ENCODE measurements around the gene PHB1.
A peak's percentile ranks its signal among the peaks of the same experiment; 100 is the strongest.
"Not testable (repeated sequence)": the region's sequence is repeated elsewhere in the genome, so short reads cannot be mapped to it uniquely, and the experiment has no call there.

The PHB1 gene

DNA sequence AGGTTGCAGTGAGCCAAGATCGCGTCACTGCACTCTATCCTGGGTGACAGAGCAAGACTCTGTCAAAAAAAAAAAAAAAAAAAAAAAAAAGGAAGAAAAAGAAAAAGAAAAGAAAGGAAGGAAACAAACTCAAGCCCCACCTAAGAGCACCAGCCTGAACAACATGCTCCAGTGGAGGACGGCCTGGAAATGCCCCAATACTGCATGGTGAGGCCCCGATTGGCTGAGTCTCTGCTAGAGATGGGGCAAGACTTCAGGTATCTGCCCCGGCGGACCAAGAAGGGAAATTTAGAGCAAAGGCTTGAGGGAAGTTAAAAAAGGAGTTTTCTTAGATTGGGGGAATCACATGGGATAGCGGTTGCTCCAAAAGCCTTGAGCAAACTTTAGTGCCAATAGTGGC is 42.3 kb downstream of the PHB1 start:
- DNase-seq: no peak

- no peak for DNase-seq
Observed at GRCh38 chr17:49370971-49371834, 43.5 kb downstream of the PHB1 start.

GRCh38 chr17:49369760-49370159 is 44.9 kb downstream of the PHB1 start:
- DNase-seq: no peak

GRCh38 chr17:49369089-49369488 is 45.6 kb downstream of the PHB1 start:
- DNase-seq: no peak

- peak; percentile 42 for DNase-seq
Observed at GRCh38 chr17:49365667-49366066, 49.0 kb downstream of the PHB1 start.

GRCh38 chr17:49365126-49365525 is 49.6 kb downstream of the PHB1 start:
- not testable (repeated sequence) for DNase-seq

- DNase-seq: no peak
Observed at GRCh38 chr17:49364119-49364518, 50.6 kb downstream of the PHB1 start.

- DNase-seq: no peak
Observed at GRCh38 chr17:49363251-49363650, 51.4 kb downstream of the PHB1 start.

GRCh38 chr17:49362723-49363117 is 52.0 kb downstream of the PHB1 start:
- DNase-seq: no peak

DNA sequence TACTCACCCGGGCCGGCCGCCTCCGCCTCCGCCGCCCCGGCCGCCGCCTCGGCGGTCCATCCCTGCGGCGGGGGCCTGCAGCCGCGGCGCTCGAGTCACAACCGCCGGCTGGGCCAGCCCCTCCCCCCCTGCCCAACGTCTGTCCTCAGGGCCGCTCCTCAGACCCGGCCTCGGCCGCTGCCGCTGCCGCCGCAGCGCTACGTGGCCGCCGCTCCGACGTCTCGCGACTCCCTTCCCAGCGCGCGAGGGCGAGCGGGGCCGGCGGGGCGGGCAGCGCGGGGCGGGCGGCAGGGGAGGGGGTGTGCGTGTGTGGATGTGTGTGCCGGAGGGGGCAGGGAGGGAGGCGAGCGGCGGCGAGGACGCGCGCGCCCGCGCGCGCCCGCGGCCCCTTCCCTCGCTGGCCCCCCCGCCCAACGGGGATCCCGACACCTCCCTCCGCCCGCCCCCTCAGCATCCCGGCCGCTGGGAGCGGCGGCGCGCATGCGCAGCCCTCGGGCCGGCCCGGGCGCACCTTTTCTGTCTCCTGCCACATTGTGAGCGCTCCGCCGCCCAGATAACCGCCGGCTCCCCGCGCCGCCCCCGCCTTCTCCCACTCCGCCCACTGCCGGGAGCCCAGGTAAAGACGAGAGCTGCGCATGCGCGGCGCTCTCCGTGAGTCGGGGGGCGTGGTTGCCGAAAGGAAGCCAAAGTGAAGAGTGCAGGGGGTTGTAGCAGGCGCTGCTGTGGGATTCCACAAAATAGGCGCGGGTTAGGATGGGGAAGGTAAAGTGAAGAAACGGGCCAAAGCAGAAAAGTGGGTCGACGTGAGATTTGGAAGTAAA is 52.6 kb downstream of the PHB1 start, which contains the start of gene ZNF652:
Gene ZNF652, minus strand, starts transcription at position 349 of the 821 bp plus-strand sequence. CDS start 44,525 bp downstream, outside the sequence.
- peak; percentile 97 for DNase-seq

DNA sequence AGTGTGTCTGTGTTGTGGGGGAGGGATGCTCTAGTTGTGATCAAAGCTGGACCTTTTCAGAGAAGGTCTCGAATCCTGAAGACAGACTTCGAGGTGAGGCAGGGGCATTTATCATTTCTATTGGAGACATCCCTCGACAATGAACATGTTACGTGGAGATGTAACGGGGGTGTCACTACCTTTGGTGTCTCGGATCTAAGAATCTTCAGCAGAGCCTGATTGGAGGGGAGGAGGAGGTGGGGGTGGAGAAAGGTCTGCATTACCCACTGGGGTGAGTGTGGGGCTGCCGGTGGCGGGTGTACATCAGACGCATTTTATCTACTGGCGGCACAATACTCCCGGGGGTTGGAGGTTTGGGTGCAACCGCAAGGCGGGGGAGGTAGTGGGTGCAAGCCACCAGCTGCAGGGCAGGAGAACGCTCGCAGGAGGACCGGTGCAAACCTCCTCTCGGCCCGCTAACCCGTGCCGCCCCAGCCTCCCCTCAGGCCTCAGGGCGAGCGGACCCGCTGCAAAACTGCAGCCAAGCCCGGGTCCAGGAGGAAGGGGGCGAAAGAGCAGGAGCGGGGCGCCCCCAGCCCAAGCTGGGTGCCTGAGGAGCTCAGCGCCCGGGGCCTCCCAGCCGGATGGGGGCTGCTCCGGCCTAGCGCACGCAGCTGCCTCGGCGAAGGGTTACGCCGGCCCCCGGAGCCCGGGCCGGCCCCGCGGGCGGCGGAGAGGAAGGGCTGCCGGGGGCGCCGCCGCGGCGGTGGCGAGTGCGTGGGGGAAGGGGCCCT is 53.4 kb downstream of the PHB1 start:
- DNase-seq: peak; percentile 93

DNA sequence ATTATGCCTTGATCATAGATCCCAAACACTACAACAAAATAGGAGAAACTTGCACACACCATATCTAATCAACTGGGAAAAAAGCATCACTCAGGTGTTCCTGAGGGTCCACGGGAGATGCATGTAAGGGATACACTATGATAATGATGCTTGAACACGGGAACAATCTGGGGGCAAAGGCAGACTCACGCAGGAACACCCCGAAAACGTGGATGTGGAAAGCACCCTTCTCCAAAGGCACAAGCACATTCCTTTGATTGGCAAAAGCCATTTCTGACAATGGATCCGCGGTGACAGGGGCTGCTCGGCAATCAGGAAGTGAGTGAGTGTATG is 53.9 kb downstream of the PHB1 start:
- no peak for DNase-seq

GRCh38 chr17:49359990-49360795 is 54.5 kb downstream of the PHB1 start:
- DNase-seq: no peak

DNA sequence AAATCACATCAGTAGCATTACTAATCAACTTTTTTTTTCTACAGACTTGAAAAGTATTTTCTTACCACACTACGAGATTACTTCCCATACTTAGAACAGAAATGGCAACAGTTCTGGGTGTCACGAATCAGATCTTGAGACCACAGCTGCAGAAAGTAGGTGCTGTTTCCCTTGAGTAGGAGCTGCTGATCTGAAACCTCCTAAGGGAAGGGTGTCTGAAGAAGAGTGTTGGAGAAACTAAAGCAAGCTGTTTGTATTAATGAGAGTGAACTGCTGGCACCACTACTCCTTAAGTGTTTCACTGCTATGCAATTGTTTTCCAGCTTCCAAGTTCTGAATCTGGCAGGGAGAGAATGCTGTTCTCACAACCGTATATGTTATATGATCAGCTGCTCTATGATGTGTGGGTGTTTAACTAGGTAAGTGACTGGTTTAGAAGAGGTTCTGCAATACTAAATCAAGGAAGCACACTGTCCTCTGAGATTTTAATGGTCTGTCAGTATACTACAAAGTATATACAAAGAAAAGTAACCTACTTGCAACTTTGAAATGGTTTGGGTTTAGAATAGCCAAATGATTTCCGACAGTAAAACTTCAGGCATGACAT is 55.9 kb downstream of the PHB1 start:
- DNase-seq: peak; percentile 61

DNA sequence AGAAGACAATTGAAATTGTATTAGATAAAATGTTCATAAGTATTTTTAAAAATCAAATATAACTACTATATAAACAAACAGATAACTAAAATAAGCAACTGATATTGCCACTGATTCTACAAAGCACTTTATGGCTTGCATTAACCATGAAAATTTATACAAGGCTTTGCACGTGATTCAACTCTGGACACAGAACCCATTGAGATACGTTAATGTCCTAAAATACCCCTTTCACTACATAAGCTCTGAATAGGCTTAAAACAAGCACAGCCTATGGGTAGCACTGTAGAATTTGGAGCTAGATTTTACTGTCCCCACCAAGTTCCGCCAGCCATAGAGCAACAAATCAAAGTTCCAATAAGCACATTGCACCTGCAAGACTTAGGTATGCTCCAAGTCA is 57.2 kb downstream of the PHB1 start:
- DNase-seq: no peak

DNA sequence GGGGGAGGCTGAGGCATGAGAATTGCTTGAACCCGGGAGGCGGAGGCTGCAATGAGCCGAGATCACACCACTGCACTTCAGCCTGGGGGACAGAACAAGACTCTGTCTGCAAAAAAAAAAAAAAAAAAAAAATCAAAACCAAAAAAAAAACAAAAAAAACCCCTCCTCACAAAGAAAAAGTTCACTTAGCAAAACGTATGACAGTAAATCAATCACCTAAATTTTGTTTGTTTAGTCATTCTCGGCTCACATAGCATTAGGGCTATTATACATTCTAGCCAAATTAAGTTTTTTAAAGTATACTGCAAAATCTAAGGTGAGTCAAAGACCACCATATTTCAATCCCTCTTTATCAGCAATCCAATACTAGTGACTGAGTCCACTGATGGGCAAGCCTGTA is 58.4 kb downstream of the PHB1 start:
- DNase-seq: no peak

Data from CD4-positive, alpha-beta T cell treated with Interleukin-4 for 4 hours (primary cell).